ENCODE results near the gene FTCD.

FTCD gene

GRCh38 chr21:46091118-46091517 lies 64.3 kb downstream of the FTCD start:
- TF ChIP-seq, protein P1, sequence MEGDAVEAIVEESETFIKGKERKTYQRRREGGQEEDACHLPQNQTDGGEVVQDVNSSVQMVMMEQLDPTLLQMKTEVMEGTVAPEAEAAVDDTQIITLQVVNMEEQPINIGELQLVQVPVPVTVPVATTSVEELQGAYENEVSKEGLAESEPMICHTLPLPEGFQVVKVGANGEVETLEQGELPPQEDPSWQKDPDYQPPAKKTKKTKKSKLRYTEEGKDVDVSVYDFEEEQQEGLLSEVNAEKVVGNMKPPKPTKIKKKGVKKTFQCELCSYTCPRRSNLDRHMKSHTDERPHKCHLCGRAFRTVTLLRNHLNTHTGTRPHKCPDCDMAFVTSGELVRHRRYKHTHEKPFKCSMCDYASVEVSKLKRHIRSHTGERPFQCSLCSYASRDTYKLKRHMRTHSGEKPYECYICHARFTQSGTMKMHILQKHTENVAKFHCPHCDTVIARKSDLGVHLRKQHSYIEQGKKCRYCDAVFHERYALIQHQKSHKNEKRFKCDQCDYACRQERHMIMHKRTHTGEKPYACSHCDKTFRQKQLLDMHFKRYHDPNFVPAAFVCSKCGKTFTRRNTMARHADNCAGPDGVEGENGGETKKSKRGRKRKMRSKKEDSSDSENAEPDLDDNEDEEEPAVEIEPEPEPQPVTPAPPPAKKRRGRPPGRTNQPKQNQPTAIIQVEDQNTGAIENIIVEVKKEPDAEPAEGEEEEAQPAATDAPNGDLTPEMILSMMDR (IDR thresholded peaks at IDR 0.05; ENCODE audit: low read depth, low read length), result no peak
- DNase-seq (ENCODE audit: extremely low read depth, low read depth), result no peak

GRCh38 chr21:46089285-46089684 lies 66.1 kb downstream of the FTCD start:
- TF ChIP-seq, protein P1 (IDR thresholded peaks at IDR 0.05; ENCODE audit: low read depth, low read length), result no peak

GRCh38 chr21:46088189-46088588 lies 67.2 kb downstream of the FTCD start:
- TF ChIP-seq, protein P1 (IDR thresholded peaks at IDR 0.05; ENCODE audit: low read depth, low read length), result no peak
- DNase-seq (ENCODE audit: extremely low read depth, low read depth), result no peak

More at GRCh38 chr21:46089285-46089684, 66.1 kb downstream of the FTCD start:
- DNase-seq (ENCODE audit: extremely low read depth, low read depth), result no peak

DNA sequence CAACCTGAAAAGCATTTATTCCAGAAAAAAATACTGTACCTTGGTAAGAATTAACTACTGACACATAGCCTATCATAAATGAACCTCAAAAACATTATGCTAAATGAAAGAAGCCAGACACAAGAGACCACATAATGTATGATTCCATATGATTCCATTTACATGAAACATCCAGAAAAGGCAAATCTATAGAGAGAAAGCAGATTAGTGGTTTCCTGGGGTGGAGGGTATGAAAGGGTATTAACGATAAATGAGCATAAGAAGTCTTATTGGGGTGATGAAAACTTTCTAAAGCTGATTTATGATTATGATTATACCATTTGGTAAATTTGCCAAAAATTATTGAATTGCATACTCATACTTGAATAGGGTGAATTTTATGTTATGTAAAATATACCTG lies 67.7 kb downstream of the FTCD start:
- TF ChIP-seq, protein P1 (IDR thresholded peaks at IDR 0.05; ENCODE audit: low read depth, low read length), result no peak
- no peak for DNase-seq (ENCODE audit: extremely low read depth, low read depth)

All from AG09319 (cell line).